Amygdala (tissue), 56 donors: ENCODE results near the gene FAM111A.

Source experiments
- DNase-seq, 56 donors: peaks; one replicate each; lab custom pipeline; 2025; lab: John Stamatoyannopoulos, UW

The FAM111A gene

DNA sequence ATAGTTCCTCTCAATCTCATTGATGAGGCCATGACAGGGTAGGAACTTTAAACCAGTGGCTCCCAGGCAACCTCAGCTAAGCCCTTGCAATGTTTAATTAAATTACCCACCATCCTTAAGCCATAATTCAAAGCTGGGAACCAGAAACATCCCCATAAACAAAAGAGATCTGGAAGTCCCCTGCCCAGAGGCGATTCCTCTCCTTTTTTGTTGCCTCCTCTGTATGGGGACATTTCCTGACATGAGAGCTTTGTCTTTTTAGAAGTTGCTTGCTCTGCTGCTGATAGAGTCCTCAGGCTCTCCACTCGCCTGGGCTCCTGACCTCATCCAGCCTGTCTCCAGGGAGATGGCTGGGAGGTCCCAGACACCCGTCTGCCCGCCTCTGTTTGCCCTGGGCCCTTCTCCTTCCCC, 32.4 kb downstream of the FAM111A start:
- peak in 9 of 56 donors; percentile 17 to 48 (median 31) for DNase-seq

DNA sequence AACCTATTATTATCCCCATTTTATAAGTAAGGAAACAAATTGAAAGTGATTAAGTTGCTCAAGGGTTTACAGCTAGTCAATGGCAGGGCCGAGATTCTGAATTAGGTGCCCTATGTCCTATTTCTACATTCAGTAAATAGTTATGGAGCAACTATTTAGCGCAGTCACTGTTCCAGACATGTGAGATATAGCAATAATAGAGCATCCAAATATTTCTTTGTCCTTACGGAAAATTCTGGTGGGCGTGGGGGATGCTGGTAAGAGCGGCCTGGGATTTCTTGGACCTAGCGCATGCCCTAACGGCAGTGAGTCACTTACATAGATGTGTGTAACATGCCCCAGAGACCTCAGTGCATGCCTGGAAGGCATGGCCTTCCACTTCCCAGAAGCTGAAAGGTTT, 33.7 kb downstream of the FAM111A start:
- DNase-seq: no peak

- no peak for DNase-seq
These were observed 35.7 kb downstream of the FAM111A start for GRCh38 chr11:59178402-59178801.

- DNase-seq: no peak
These were observed 36.5 kb downstream of the FAM111A start for GRCh38 chr11:59179121-59179520.

GRCh38 chr11:59180168-59180776, 37.6 kb downstream of the FAM111A start:
- DNase-seq: peak in 18 of 56 donors; percentile 27 to 61 (median 39)

DNA sequence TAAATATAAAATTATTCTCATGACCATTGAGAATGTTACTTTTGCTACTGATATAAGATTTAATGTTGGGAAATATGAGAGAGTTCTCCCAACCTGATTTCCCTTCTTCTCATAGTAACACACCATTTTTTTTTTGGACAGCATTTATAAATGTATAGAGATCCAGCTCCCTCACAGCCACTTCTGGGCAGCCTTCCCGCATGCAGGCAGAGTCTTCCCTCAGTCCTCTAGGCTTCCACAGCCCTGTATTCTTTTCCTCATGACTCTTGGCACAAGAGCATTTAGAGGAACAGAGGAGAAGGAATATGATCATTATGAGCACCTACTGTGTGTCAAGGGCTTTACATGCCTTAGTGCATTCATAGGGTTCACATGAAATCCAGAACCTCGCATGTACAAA, 38.3 kb downstream of the FAM111A start:
- DNase-seq: no peak

DNA sequence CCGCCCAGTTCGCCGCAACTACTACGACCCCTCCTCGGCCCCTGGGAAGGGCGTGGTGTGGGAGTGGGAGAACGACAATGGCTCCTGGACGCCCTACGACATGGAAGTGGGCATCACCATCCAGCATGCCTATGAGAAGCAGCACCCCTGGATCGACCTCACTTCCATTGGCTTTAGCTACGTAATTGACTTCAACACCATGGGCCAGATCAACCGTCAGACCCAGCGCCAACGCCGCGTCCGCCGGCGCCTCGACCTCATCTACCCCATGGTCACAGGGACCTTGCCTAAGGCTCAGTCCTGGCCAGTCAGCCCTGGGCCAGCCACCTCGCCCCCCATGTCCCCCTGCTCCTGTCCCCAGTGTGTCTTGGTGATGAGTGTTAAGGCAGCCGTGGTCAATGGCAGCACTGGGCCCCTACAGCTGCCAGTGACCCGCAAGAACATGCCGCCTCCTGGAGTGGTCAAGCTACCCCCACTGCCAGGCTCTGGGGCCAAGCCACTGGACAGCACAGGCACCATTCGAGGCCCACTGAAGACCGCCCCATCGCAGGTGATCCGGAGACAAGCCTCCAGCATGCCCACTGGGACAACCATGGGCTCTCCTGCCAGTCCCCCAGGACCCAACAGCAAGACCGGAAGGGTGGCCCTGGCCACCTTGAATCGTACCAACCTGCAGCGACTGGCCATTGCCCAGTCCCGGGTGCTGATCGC, 39.2 kb downstream of the FAM111A start:
- no peak for DNase-seq

GRCh38 chr11:59182457-59183151, 39.9 kb downstream of the FAM111A start:
- no peak for DNase-seq

- DNase-seq: no peak
These were observed 41.1 kb downstream of the FAM111A start for GRCh38 chr11:59183771-59184170.

GRCh38 chr11:59184691-59185339, 42.2 kb downstream of the FAM111A start:
- DNase-seq: no peak

DNA sequence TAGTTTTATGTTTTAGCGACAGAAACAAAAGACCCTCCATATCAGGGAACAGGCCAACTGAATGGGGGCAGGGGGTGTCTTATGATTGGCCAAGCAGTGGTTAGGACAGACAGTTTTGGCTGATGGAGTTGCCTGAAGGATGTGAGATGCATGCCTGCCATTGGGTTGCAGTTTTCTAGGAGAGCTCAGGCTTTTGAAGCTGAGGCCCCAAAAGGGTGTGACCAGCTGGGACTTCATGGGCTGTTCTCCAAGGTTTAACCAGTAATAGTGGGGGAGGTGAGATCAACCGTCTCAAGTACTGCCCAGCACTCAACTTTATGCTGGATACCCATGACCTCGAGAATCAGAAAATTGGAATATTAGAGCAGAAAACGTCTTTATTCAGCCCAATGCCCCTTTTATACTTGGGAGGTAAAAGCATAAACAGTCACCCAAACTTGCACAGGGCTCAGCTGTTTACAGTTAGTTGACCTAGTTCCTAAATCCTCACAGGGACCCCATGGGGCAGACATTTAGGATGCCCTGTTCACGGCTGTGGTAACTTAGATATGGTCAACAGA, 42.8 kb downstream of the FAM111A start:
- DNase-seq: no peak

GRCh38 chr11:59186130-59186594, 43.5 kb downstream of the FAM111A start:
- peak in 17 of 56 donors; percentile 18 to 53 (median 33) for DNase-seq

GRCh38 chr11:59187035-59187434, 44.4 kb downstream of the FAM111A start:
- no peak for DNase-seq

- DNase-seq: no peak
These were observed 44.9 kb downstream of the FAM111A start for GRCh38 chr11:59187587-59187986.

GRCh38 chr11:59188954-59189353, 46.3 kb downstream of the FAM111A start:
- DNase-seq: no peak

GRCh38 chr11:59189986-59190385, 47.3 kb downstream of the FAM111A start:
- no peak for DNase-seq

GRCh38 chr11:59191095-59191494, 48.4 kb downstream of the FAM111A start:
- DNase-seq: no peak

DNA sequence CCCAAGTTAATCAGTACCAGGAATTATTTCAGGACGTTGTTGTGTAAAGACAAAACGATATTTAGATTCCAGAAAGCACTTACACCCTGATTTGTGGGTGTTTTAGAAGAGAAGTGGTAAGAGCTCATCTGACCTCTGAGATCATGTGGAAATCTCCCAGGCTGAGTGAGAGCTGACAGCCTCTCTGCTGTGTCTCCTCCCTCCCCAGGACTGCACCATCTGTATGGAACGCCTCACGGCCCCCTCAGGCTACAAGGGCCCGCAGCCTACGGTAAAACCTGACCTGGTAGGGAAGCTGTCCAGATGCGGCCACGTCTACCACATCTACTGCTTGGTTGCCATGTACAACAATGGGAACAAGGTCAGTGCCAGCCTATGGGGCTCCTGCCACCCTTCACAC, 49.2 kb downstream of the FAM111A start:
- no peak for DNase-seq

DNA sequence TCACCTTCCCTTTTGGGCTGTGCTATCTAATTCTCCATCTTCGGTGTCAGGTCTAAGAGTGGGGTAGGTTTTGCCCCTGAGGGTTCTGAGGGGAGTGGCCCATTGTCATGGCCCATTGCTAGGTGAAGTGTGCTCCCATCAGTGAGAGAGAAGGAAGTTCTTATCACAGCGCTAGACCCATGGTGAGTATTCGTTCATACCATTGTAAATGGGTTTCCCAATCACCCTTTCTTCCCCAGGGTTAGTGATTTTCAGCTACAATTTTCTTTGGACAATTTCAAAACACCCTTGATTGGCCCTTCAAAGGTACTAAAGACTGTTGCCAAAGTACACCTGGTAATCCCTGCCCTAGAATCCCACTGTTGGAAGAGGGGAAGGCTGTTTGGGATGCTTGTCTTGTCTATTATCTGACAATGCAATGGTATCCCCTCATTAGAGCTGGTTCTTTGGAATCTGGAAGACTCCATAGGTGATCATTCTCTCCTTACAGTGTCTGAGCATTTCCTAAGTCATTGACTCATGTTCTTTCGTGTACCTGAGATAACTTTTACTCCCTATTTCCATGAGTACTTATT, 49.9 kb downstream of the FAM111A start:
- DNase-seq: no peak

GRCh38 chr11:59193587-59194130, 51.0 kb downstream of the FAM111A start:
- no peak for DNase-seq
